Vagina (tissue), 2 donors: ENCODE results near the gene ANKS6.

ENCODE experiments used
- CTCF ChIP-seq, 3 experiments: fragments of 450-650 bp in 2 of 3; fragments of 200-600 bp in 1 of 3; sonication (generic) in 1 of 3; IDR thresholded peaks; one replicate each; pipeline ENCODE4 v1.5.1; 2017 to 2019; ENCODE audit warnings: antibody characterized with exemption in 3 of 3, mild to moderate bottlenecking in 2 of 3, moderate library complexity in 2 of 3
- POLR2A ChIP-seq, 2 donors: fragments of 450-650 bp; IDR thresholded peaks; one replicate each; pipeline ENCODE4 v1.6.1; 2017; ENCODE audit warnings: antibody characterized with exemption in 2 of 2, mild to moderate bottlenecking in 2 of 2, moderate library complexity in 2 of 2
- POLR2AphosphoS5 ChIP-seq, 2 donors: sonication (generic); formaldehyde crosslinking; IDR thresholded peaks; one replicate each; pipeline ENCODE4 v1.9.0; 2017; ENCODE audit warnings: antibody characterized with exemption in 2 of 2, mild to moderate bottlenecking in 2 of 2, low read depth in 1 of 2; ENCODE audit not compliant: insufficient read depth in 1 of 2

- TF ChIP-seq CTCF (IDR thresholded peaks at IDR 0.05), result no peak
- TF ChIP-seq POLR2A (IDR thresholded peaks at IDR 0.05), result no peak
- no peak for TF ChIP-seq POLR2AphosphoS5 (IDR thresholded peaks at IDR 0.05; ENCODE audit: insufficient read depth in 1 of 2, low read depth in 1 of 2)
These were observed 25.0 kb downstream of the ANKS6 start for GRCh38 chr9:98771209-98771874.
